HAP-1 (cell line): Measurements from ENCODE around the gene GOLT1A.

Source experiments
- DNase-seq, 2 experiments: peaks; one replicate each; pipeline ENCODE4 v3.0.0-alpha.2; 2016 to 2020; ENCODE audit warnings: low spot score in 2 of 2
- H3K27me3 ChIP-seq: fragments of 250-450 bp; sonication (Bioruptor Pico); 2 replicates; pipeline ENCODE4 v1.5.1; 2020; ENCODE audit warnings: low read depth, mild to moderate bottlenecking, moderate library complexity
- H3K36me3 ChIP-seq: fragments of 250-450 bp; sonication (Bioruptor Pico); replicated peaks from 2 replicates; pipeline ENCODE4 v1.5.1; 2020; ENCODE audit warnings: mild to moderate bottlenecking
- H3K4me1 ChIP-seq: fragments of 250-450 bp; sonication (Bioruptor Pico); 2 replicates; pipeline ENCODE4 v1.5.1; 2020; ENCODE audit warnings: mild to moderate bottlenecking
- H3K4me3 ChIP-seq: fragments of 250-450 bp; sonication (Bioruptor Pico); 2 replicates; pipeline ENCODE4 v1.5.1; 2020; ENCODE audit warnings: mild to moderate bottlenecking, moderate library complexity
- H3K9me3 ChIP-seq: fragments of 250-450 bp; sonication (Bioruptor Pico); 2 replicates; pipeline ENCODE4 v1.5.1; 2020; ENCODE audit warnings: mild to moderate bottlenecking, moderate library complexity
- in situ Hi-C: fragments of 300-500 bp; cut with MboI; formaldehyde crosslinking; loops from 3 replicates; pipeline ENCODE4 v1.14.3; 2020; ENCODE audit warnings: low sequenced_read_pairs, inconsistent platforms, mixed read lengths

The GOLT1A gene

DNA sequence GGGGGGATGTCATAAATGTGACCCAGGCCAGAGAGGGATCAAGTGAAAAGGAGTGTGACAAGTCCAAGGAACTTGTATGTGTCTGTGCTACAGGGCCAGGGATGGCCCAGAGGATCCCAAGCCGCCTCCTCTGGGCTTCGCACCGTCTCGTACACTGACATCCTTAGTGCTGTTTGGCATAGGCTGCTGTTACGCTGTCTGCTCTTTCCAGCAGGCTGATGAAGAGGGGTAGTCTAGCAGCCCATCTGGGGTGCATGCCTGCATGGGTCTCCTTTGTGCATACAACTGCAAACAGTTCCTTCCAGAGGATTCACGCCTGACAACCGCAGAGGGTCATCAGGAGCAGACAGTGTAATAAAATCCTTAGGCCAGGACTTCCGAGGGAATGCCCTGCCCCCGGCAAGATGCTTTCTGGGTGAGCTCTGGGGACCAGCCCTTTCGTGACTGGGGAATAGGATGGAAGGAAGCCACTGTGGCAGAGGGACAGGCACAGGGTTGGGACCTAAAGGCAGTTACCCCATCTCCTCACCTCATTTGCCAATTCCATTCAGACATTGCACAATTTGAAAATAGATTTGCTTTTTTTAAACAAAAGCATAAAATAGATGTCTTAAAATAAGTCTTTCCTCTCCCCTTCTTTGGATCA, 6.3 kb upstream of the GOLT1A start:
- H3K4me1 ChIP-seq = no peaks in the 10 kb centered on the region
- DNase-seq = no peak
- H3K27me3 ChIP-seq = peaks cover 7% of the 10 kb centered on the region; the same call in 1 of the 2 replicates
- H3K9me3 ChIP-seq = no peaks in the 10 kb centered on the region
- no peaks in the 10 kb centered on the region for H3K36me3 ChIP-seq
- H3K4me3 ChIP-seq = no peak overlapping the region
- in situ Hi-C loops = no loop called here

DNA sequence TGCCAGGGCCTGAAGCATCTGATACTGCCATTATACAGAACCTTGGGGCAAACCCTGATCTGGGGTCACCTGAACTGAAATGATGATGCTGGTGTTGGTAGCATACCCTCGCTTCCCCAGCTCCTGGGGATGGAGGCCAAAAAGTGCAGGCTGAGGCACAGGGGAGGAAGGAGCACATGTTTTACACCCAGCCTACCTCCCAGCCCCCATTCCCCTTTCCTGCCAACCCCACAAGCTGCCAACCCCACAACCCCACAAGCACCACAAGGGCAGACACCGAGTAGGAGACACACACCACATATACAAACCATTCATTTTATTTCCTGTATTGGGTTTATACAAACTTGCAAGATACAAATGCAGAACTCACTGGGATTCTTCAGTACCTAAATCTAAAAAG, 4.8 kb upstream of the GOLT1A start:
- no peaks in the 10 kb centered on the region for H3K9me3 ChIP-seq
- DNase-seq = no peak
- in situ Hi-C loops = no loop called here
- no peaks in the 10 kb centered on the region for H3K36me3 ChIP-seq
- no peaks in the 10 kb centered on the region for H3K4me1 ChIP-seq
- H3K4me3 ChIP-seq = no peak overlapping the region
- H3K27me3 ChIP-seq = peaks cover 7% of the 10 kb centered on the region; the same call in 1 of the 2 replicates

DNA sequence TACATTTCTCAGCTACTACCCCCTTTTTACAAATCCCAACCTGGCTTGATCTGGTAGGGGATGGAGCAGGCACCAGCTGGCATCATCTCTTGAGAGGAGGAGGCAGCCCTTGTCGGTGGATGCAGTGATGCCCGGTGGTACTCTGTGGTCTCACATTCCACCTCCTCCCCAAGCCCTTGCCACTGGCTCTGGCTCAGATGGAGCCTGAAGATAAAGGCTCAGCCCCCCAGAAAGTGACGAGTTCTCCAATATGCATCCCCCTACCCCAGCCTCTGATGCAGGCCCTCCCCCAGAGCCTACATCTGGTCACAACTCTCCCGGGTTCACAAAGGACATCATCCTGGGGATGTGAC, 3.8 kb upstream of the GOLT1A start:
- Histone ChIP-seq H3K27me3 (peaks cover 12% of the 10 kb centered on the region), H3K36me3 (no peaks in the 10 kb centered on the region), H3K9me3 (no peaks in the 10 kb centered on the region), H3K4me1 (no peaks in the 10 kb centered on the region), H3K4me3 (no peak overlapping the region)
- DNase-seq = no peak
- in situ Hi-C loops = no loop called here

DNA sequence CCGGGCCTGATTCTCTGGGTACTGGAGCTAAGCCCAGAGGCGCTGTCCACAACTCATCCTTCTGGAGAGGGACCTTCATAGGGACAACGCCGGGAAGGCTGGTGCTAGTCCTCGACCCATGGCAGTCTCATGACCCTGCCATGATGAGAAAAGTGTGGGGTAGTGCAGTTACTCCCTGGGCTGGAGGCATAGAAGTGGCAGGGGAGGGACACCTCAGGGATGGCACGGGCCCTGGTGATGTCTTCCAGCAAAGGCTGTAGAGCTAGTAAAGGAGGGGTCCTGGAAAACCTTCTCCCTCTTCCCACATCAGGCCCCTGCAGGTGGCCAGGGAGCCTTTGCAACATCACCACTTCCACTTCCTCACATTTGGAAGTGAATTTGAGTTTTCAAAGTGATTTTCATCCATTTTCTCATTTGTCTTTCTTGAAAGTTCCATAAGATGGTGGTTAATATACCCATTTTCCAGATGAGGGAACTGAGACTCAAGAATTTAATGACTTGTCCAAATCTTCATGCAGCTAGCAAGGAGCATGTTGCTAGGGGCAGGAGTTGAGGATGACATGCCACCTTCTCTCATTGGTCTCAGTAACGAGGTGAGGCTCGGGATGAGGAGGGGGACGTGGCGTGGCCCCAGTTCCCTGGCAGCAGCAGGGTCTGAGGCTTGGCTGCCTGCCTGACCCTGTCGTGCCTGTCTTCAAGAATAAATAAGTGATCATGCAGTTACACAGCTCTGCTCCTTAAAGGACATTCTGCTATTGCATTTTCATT, 3.3 kb upstream of the GOLT1A start:
- Histone ChIP-seq H3K4me3 (no peak overlapping the region), H3K9me3 (no peaks in the 10 kb centered on the region), H3K27me3 (peaks cover 13% of the 10 kb centered on the region), H3K4me1 (no peaks in the 10 kb centered on the region), H3K36me3 (no peaks in the 10 kb centered on the region)
- DNase-seq = no peak
- in situ Hi-C loops = no loop called here

DNA sequence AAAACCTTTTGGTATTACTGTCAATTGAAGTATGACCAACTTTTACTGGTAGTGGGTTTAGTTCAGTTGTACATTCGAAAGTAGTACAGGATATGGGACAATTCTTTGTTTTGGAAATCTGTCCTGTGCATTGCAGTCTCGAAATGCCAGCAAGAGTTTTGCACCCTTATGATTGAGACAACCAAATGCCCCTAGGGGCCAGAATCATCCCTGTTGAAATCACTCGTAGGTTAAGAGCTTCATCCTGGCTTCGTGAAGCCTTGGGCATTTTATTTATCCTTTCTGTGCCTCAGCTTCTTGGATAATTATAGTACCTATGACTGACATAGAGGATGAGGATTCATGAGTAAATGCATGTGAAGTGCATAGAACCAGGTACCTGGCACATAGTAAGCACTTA, 2.4 kb upstream of the GOLT1A start:
- no peaks in the 10 kb centered on the region for H3K4me1 ChIP-seq
- in situ Hi-C loops = no loop called here
- H3K36me3 ChIP-seq = no peaks in the 10 kb centered on the region
- no peak for DNase-seq
- no peak overlapping the region for H3K4me3 ChIP-seq
- H3K27me3 ChIP-seq = peaks cover 13% of the 10 kb centered on the region
- H3K9me3 ChIP-seq = no peaks in the 10 kb centered on the region

DNA sequence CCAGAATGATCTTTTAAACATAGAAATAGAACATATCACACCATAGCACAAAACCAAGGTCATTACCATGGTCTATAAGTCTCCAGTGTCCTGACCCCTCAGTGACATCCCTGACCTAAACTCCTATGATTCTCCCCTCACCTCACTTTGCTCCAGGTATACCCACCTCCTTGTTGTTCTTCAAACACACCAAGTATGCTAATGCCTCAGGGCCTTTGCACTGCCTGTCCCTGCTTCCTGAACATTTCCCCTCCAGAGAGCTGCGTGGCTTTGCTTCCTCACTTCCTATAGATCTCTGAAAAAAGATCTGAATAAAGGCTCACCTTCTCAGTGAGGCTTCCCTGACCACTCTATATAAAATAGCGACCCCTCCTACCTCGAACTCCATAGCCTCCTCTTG, 1.1 kb downstream of the GOLT1A start:
- Histone ChIP-seq H3K4me1 (no peaks in the 10 kb centered on the region), H3K36me3 (no peaks in the 10 kb centered on the region), H3K9me3 (no peaks in the 10 kb centered on the region), H3K27me3 (peaks cover 22% of the 10 kb centered on the region), H3K4me3 (no peak overlapping the region)
- in situ Hi-C loops = no loop called here
- DNase-seq = no peak

DNA sequence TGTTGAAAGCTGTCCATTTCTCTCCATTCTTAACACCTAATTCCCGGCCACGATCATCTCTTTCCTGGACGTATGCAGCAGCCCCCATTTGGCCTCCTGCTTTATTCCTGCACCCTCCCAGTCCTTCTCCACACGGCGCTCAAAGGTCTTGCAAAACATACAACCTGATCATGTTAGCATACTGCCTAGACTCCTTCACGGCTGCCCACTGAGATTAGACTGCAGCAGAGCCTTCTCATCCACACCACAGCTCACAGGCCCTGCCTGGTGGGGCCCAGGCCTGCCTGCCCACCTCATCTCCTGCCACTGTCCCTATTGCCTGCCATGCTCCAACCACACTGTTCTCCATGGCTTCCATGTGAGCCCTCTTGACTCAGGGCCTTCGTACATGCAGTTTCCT, 2.7 kb downstream of the GOLT1A start:
- Histone ChIP-seq H3K27me3 (peaks cover 33% of the 10 kb centered on the region), H3K36me3 (no peaks in the 10 kb centered on the region), H3K4me3 (no peak overlapping the region), H3K9me3 (no peaks in the 10 kb centered on the region), H3K4me1 (no peaks in the 10 kb centered on the region)
- DNase-seq = no peak
- in situ Hi-C loops = no loop called here

DNA sequence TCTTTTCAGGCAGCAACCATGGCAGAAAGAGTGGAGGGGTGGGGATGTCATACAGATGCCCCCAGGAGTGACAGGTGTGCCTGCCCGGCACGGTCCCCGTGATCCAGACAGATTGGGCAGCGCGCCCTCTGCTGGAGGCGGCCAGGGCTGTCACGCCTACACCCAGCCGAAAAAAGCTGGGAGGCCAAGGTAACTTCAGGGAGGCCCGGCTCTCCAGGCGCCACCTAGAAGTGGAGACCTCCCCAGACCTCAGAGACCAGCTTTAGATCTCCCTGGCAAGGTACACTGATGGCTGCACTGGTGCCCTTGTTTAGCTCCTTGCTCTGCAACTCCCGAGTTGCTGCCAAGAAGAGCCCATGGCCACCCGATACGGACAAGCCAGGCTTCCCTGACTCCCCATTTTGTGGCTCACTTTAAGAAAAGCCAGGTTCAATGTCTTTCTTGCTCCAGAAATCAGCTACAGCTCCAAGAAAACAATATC, 6.6 kb downstream of the GOLT1A start:
- Histone ChIP-seq H3K9me3 (no peaks in the 10 kb centered on the region), H3K4me1 (peaks cover 5% of the 10 kb centered on the region), H3K27me3 (peaks cover 49% of the 10 kb centered on the region), H3K36me3 (no peaks in the 10 kb centered on the region), H3K4me3 (no peak overlapping the region)
- peak; percentile 11 to 84 for DNase-seq
- in situ Hi-C loops = no loop called here

DNA sequence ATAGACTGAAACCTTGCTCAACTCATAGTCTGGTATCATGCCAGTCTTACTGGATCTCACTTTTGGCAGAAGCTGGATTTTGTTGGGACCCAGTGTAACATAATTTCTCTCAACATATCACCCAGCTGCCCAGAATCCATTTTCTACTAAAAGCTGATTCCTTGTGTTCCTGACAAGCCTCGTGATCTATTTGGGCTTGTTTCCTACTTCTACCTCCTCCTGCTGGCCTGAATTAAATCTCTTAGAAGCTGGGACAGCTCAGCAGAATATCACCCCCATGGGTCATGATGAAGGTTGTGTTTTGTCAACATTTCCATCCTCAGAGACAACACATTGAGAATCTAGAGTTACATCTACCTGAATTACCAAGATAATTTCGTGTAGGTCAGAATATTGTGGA, 7.7 kb downstream of the GOLT1A start:
- no peak overlapping the region for H3K4me3 ChIP-seq
- no peak for DNase-seq
- peaks cover 54% of the 10 kb centered on the region for H3K27me3 ChIP-seq
- H3K4me1 ChIP-seq = peaks cover 5% of the 10 kb centered on the region
- H3K36me3 ChIP-seq = no peaks in the 10 kb centered on the region
- in situ Hi-C loops = no loop called here
- no peaks in the 10 kb centered on the region for H3K9me3 ChIP-seq

DNA sequence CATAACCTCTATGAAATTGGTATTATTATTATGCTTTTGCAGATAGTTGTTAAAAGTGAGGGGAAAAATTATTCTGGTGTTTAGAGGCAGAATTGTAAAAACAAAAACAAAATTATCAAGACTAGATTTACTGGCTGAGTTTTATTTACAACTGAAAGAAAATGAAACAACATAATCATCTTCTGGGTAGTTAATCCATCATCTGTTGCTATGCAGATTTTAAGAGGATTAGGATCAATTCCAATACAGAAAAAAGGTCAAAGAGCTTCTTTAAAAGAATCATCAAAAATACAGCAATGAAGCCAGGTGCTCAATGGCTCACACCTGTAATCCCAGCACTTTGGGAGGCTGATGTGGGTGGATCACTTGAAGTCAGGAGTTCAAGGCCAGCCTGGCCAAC, 8.3 kb downstream of the GOLT1A start:
- in situ Hi-C loops = no loop called here
- Histone ChIP-seq H3K4me1 (peaks cover 5% of the 10 kb centered on the region), H3K4me3 (no peak overlapping the region), H3K9me3 (no peaks in the 10 kb centered on the region), H3K36me3 (no peaks in the 10 kb centered on the region), H3K27me3 (peaks cover 53% of the 10 kb centered on the region)
- DNase-seq = no peak

DNA sequence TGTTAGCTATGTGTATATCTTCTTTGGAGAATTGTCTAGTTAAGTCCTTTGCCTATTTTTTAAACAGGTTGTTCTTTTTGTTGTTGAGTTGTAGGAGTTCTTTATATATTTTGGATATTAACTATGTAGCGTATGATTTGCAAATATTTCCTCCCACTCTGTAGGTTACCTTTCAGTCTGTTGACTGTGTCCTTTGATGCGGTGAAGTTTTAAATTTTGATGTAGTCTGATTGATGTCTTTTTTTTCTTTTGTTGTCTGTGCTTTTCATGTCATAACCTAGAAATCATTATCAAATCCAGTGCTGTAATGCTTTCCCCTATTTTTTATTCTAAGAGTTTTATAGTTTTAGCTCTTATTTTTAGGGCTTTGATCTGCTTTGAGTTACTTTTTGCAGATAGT, 8.8 kb downstream of the GOLT1A start:
- no peak overlapping the region for H3K4me3 ChIP-seq
- in situ Hi-C loops = no loop called here

DNA sequence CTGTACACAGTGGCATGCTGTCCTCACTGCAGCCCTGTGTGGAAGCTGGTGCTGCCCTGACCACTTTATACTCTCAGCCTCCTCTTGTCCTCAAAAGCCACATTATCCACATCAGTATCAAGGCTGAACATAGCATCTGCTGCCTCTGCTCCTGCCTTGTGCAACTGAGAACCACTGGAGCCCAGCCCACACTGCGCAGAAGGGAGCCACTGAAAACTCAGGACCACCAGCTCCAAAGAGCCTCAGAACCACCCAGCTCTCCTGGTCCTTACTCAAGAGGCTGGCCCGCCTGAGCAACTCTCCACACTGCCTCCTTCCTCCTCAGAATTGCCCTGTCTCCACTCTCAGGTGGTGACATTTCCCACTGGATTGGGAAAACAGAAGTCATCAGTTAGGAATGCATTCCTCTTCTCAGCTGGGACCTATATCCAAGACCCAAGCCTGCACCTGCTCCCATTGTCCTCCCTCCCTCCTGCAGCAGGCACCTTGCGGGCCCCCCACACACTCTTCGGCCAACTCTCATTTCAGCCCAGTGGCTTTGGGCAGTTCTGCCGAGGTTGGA, 10.5 kb downstream of the GOLT1A start:
- Histone ChIP-seq H3K27me3 (peaks cover 53% of the 10 kb centered on the region), H3K4me3 (no peak overlapping the region), H3K36me3 (no peaks in the 10 kb centered on the region), H3K9me3 (no peaks in the 10 kb centered on the region), H3K4me1 (peaks cover 5% of the 10 kb centered on the region)
- in situ Hi-C loops = no loop called here
- DNase-seq = no peak

More for the DNA sequence above, 8.8 kb downstream of the GOLT1A start:
- no peaks in the 10 kb centered on the region for H3K36me3 ChIP-seq
- no peak for DNase-seq
- H3K27me3 ChIP-seq = peaks cover 49% of the 10 kb centered on the region
- H3K9me3 ChIP-seq = no peaks in the 10 kb centered on the region
- peaks cover 5% of the 10 kb centered on the region for H3K4me1 ChIP-seq

DNA sequence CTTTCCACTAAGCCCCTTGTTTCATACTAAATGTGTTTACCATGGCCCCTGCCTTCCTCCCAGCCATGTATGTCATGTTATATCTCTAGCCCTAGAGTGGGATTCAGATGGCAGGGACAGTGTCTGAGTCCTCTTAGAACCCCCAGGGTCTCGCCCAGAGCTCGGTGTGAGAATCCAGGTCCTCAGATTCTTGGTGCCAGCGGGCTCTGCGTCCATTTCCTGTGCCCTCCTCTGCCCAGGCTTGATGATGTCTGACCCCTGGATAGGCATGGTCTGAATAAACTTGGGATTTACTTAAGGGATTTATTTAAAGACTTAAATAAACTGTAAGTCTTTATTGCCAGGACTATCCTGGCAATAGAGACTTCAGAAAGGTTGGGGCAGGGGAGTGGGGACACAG, 11.3 kb downstream of the GOLT1A start:
- no peak for DNase-seq
- no peaks in the 10 kb centered on the region for H3K36me3 ChIP-seq
- H3K4me3 ChIP-seq = no peak overlapping the region
- H3K27me3 ChIP-seq = peaks cover 61% of the 10 kb centered on the region
- no peaks in the 10 kb centered on the region for H3K9me3 ChIP-seq
- in situ Hi-C loops = no loop called here
- peaks cover 5% of the 10 kb centered on the region for H3K4me1 ChIP-seq

DNA sequence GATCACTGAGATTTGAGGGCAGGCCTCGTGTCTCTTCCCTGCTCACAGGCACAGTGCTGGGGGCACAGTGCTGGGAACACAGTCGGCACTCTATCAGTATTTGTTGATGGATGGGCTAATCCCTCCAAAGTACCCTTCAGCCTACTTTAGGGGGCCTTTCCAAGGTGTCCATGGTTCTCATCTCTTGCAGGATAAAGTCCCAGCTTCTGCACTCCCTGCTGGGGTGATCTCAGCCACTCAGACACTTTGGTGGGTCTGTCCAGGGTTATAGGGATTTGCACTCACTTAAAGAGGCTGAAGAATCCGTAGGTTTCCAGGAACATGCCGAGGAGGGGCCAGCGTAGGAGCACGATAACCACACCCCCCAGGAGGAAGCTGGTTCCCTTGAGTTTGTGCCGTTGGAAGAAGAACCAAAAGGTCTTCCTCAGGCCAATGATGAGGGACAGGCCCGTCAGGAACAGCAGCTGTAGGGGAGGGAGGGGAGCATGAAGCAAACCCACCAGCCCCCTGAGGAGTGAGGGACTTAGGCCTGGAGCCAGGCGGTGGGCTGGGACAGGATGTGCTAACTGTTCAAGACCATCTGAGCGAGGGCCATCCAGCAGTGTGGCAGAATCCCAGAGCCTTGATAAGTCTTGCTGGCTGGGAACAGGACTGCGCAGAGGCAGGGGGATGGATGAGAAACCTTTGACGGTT, 12.3 kb downstream of the GOLT1A start:
- DNase-seq = no peak
- H3K27me3 ChIP-seq = peaks cover 60% of the 10 kb centered on the region
- in situ Hi-C loops = no loop called here

More for the DNA sequence above, 12.3 kb downstream of the GOLT1A start:
- Histone ChIP-seq H3K36me3 (no peaks in the 10 kb centered on the region), H3K4me1 (peaks cover 5% of the 10 kb centered on the region), H3K9me3 (no peaks in the 10 kb centered on the region), H3K4me3 (no peak overlapping the region)
